HepG2 (cell line): ENCODE measurements around the gene SMARCD1. TPM values are rescaled to one million over a fixed set of nuclear protein-coding genes. Genes with fewer than 3 reads are reported as not detected.

Experiments used
- HINFP ChIP-seq: sonication (generic); formaldehyde crosslinking; IDR thresholded peaks from 2 replicates; pipeline ENCODE4 v1.4.0; 2020; ENCODE audit warnings: low read depth, mild to moderate bottlenecking, missing genetic modification reagents
- HOXA3 ChIP-seq: sonication (generic); formaldehyde crosslinking; IDR thresholded peaks from 2 replicates; pipeline ENCODE4 v1.5.0; 2020; ENCODE audit warnings: missing genetic modification reagents
- IRX3 ChIP-seq: sonication (generic); formaldehyde crosslinking; IDR thresholded peaks from 2 replicates; pipeline ENCODE4 v1.8.1; 2023; ENCODE audit warnings: mild to moderate bottlenecking, low read depth, missing genetic modification reagents, borderline replicate concordance
- ISL2 ChIP-seq: sonication (generic); formaldehyde crosslinking; IDR thresholded peaks from 2 replicates; pipeline ENCODE4 v1.5.0; 2020; ENCODE audit warnings: missing genetic modification reagents
- MEF2D ChIP-seq: sonication (generic); formaldehyde crosslinking; IDR thresholded peaks from 2 replicates; pipeline ENCODE4 v1.5.1; 2020; ENCODE audit warnings: mild to moderate bottlenecking, missing genetic modification reagents
- SMC3 ChIP-seq: IDR thresholded peaks from 2 replicates; pipeline ENCODE4 v1.6.1; 2011; ENCODE audit warnings: low read length, improper control_type of control experiment
- TCF7 ChIP-seq: sonication (generic); IDR thresholded peaks from 2 replicates; pipeline ENCODE4 v1.6.1; 2016; ENCODE audit warnings: antibody characterized with exemption, low read depth
- XRCC5 ChIP-seq: fragments of 200-400 bp; formaldehyde crosslinking; optimal IDR thresholded peaks from 2 replicates; pipeline ENCODE3; 2017; ENCODE audit warnings: mild to moderate bottlenecking, low read length
- YEATS2 ChIP-seq: sonication (generic); formaldehyde crosslinking; IDR thresholded peaks from 2 replicates; pipeline ENCODE4 v1.4.0; 2020; ENCODE audit warnings: missing genetic modification reagents, borderline replicate concordance
- ZFP36L1 ChIP-seq: sonication (generic); formaldehyde crosslinking; IDR thresholded peaks from 2 replicates; pipeline ENCODE4 v1.8.0; 2022; ENCODE audit warnings: mild to moderate bottlenecking, missing genetic modification reagents, moderate library complexity
- ZNF605 ChIP-seq: sonication (generic); formaldehyde crosslinking; IDR thresholded peaks from 2 replicates; pipeline ENCODE4 v1.8.0; 2022; ENCODE audit warnings: mild to moderate bottlenecking, missing genetic modification reagents
- ZNF672 ChIP-seq: sonication (generic); formaldehyde crosslinking; IDR thresholded peaks from 2 replicates; pipeline ENCODE4 v1.8.1; 2022; ENCODE audit warnings: missing genetic modification reagents
- ZNF768 ChIP-seq: sonication (generic); formaldehyde crosslinking; IDR thresholded peaks from 2 replicates; pipeline ENCODE4 v1.4.0; 2020; ENCODE audit warnings: missing genetic modification reagents
- polyA plus RNA-seq, 8 experiments: library from polyadenylated mRNA; depleted of rRNA in 3 of 8; stranded (reverse) in 7 of 8; unstranded in 1 of 8; fragments of >200 nt; fragmentation: Illumina TruSeq in 4 of 8; extraction: Trizol in 4 of 8; gene quantifications; 2 replicates each; pipeline versions ENCODE4 v1.2.1 to v1.2.3, GENCODE V29; 2011 to 2016; ENCODE audit warnings: low read depth in 4 of 8, missing spikeins in 1 of 8, mixed read lengths in 1 of 8; ENCODE audit not compliant: insufficient read depth in 1 of 8
- total RNA-seq, 5 experiments: library from RNA; depleted of rRNA; stranded (reverse); fragments of >200 nt; fragmentation: Illumina TruSeq; extraction: Trizol; gene quantifications; 2 replicates each; pipeline ENCODE4 v1.2.3, GENCODE V29; 2016; ENCODE audit warnings: low read depth in 1 of 5
- TF ChIP-seq, protein P1 (sequence below): sonication (generic); formaldehyde crosslinking; IDR thresholded peaks from 2 replicates; pipeline ENCODE4 v1.4.0; 2020; ENCODE audit warnings: missing genetic modification reagents
- TF ChIP-seq, protein P2 (sequence below): sonication (generic); formaldehyde crosslinking; IDR thresholded peaks from 2 replicates; pipeline ENCODE4 v1.5.0; 2020; ENCODE audit warnings: mild to moderate bottlenecking, missing genetic modification reagents, moderate library complexity
- TF ChIP-seq, protein P3 (sequence below): sonication (generic); formaldehyde crosslinking; conservative IDR thresholded peaks from 2 replicates; pipeline ENCODE4 v1.4.0; 2020; ENCODE audit warnings: missing genetic modification reagents
- TF ChIP-seq, protein P4 (sequence below): sonication (generic); formaldehyde crosslinking; IDR thresholded peaks from 2 replicates; pipeline ENCODE4 v1.5.0; 2020; ENCODE audit warnings: missing genetic modification reagents

The SMARCD1 gene
- total and polyA plus RNA-seq, 2 of the 13 experiments (the other 11 are each of a cell fraction or from before 2014, with no cell fraction given), result 51.7 to 54.6 TPM

DNA sequence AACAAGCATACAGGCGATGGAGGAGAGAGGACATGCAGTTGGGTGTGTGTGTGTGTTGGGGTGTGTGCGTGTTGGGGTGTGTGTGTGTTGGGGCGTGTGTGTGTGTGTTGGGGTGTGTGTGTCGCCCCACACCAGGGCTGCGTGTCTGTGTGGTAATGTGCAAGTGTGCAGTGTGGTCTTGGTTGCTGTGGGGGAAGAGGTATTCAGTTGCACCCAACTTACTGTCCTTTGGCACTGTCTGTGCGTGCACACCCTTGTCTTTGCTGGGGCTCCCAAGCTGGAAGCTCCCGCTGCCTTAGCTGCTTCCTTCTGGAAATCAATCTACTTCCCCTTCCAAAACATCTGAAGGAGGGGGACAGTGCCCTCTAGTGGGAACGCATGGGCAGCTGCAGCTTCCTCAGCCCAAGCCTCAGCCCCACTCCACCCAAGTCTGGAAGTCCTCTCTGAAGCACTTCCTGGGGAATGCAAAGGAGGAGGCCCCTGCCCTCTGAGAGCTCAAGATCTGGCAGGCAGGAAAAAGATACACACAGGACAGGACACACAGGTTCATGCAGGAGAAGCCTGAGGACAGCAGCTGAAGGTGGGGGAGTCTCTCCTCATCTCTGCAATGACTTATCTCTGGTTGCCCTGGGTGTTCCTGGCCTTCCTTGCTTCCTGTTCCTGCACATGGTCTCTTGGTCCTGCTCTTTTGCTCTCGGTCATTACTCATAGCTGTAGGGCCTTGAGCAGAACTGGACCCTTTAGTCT is 14.7 kb upstream of the SMARCD1 start (continued):
- TF ChIP-seq, protein P1, sequence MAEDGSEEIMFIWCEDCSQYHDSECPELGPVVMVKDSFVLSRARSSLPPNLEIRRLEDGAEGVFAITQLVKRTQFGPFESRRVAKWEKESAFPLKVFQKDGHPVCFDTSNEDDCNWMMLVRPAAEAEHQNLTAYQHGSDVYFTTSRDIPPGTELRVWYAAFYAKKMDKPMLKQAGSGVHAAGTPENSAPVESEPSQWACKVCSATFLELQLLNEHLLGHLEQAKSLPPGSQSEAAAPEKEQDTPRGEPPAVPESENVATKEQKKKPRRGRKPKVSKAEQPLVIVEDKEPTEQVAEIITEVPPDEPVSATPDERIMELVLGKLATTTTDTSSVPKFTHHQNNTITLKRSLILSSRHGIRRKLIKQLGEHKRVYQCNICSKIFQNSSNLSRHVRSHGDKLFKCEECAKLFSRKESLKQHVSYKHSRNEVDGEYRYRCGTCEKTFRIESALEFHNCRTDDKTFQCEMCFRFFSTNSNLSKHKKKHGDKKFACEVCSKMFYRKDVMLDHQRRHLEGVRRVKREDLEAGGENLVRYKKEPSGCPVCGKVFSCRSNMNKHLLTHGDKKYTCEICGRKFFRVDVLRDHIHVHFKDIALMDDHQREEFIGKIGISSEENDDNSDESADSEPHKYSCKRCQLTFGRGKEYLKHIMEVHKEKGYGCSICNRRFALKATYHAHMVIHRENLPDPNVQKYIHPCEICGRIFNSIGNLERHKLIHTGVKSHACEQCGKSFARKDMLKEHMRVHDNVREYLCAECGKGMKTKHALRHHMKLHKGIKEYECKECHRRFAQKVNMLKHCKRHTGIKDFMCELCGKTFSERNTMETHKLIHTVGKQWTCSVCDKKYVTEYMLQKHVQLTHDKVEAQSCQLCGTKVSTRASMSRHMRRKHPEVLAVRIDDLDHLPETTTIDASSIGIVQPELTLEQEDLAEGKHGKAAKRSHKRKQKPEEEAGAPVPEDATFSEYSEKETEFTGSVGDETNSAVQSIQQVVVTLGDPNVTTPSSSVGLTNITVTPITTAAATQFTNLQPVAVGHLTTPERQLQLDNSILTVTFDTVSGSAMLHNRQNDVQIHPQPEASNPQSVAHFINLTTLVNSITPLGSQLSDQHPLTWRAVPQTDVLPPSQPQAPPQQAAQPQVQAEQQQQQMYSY, result no peak
- TF ChIP-seq ZNF768, result no peak
- no peak for TF ChIP-seq HOXA3 (CRISPR knock-in tag)
- TF ChIP-seq ZNF672, result no peak
- no peak for TF ChIP-seq TCF7
- TF ChIP-seq, protein P2, sequence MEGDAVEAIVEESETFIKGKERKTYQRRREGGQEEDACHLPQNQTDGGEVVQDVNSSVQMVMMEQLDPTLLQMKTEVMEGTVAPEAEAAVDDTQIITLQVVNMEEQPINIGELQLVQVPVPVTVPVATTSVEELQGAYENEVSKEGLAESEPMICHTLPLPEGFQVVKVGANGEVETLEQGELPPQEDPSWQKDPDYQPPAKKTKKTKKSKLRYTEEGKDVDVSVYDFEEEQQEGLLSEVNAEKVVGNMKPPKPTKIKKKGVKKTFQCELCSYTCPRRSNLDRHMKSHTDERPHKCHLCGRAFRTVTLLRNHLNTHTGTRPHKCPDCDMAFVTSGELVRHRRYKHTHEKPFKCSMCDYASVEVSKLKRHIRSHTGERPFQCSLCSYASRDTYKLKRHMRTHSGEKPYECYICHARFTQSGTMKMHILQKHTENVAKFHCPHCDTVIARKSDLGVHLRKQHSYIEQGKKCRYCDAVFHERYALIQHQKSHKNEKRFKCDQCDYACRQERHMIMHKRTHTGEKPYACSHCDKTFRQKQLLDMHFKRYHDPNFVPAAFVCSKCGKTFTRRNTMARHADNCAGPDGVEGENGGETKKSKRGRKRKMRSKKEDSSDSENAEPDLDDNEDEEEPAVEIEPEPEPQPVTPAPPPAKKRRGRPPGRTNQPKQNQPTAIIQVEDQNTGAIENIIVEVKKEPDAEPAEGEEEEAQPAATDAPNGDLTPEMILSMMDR, result peak; percentile 94
- TF ChIP-seq, protein P3, sequence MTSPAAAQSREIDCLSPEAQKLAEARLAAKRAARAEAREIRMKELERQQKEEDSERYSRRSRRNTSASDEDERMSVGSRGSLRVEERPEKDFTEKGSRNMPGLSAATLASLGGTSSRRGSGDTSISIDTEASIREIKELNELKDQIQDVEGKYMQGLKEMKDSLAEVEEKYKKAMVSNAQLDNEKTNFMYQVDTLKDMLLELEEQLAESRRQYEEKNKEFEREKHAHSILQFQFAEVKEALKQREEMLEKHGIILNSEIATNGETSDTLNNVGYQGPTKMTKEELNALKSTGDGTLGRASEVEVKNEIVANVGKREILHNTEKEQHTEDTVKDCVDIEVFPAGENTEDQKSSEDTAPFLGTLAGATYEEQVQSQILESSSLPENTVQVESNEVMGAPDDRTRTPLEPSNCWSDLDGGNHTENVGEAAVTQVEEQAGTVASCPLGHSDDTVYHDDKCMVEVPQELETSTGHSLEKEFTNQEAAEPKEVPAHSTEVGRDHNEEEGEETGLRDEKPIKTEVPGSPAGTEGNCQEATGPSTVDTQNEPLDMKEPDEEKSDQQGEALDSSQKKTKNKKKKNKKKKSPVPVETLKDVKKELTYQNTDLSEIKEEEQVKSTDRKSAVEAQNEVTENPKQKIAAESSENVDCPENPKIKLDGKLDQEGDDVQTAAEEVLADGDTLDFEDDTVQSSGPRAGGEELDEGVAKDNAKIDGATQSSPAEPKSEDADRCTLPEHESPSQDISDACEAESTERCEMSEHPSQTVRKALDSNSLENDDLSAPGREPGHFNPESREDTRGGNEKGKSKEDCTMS, result no peak
- TF ChIP-seq IRX3 (CRISPR knock-in tag), result no peak
- TF ChIP-seq ZNF605, result 0 out of 2 replicates have a peak, but pooled peaks have one; percentile 38
- TF ChIP-seq YEATS2 (CRISPR knock-in tag), result no peak
- peak; percentile 46 for TF ChIP-seq XRCC5
- no peak for TF ChIP-seq ISL2 (CRISPR knock-in tag)
- no peak for TF ChIP-seq HINFP (CRISPR knock-in tag)
- TF ChIP-seq, protein P4, sequence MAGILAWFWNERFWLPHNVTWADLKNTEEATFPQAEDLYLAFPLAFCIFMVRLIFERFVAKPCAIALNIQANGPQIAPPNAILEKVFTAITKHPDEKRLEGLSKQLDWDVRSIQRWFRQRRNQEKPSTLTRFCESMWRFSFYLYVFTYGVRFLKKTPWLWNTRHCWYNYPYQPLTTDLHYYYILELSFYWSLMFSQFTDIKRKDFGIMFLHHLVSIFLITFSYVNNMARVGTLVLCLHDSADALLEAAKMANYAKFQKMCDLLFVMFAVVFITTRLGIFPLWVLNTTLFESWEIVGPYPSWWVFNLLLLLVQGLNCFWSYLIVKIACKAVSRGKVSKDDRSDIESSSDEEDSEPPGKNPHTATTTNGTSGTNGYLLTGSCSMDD (CRISPR knock-in tag), result no peak
- TF ChIP-seq ZFP36L1 (CRISPR knock-in tag), result no peak
- TF ChIP-seq MEF2D, result no peak
- peak; percentile 83 for TF ChIP-seq SMC3
